PFSK-1 (cell line): ENCODE data around the gene TMEM270.

Source experiments
- POLR2AphosphoS5 ChIP-seq: IDR thresholded peaks from 2 replicates; pipeline ENCODE4 v1.6.1; 2012; ENCODE audit warnings: low read depth, mild to moderate bottlenecking, control low read depth, low read length, moderate library complexity
- REST ChIP-seq, 2 experiments: IDR thresholded peaks; 2 replicates each; pipeline versions ENCODE4 v1.6.1 to v1.8.0; 2011 to 2012; ENCODE audit warnings: low read depth in 2 of 2, low read length in 2 of 2, control low read depth in 1 of 2, inconsistent platforms in 1 of 2, mild to moderate bottlenecking in 1 of 2, moderate library complexity in 1 of 2; ENCODE audit not compliant: insufficient read depth in 1 of 2
- SIN3A ChIP-seq: IDR thresholded peaks from 2 replicates; pipeline ENCODE4 v1.6.1; 2012; ENCODE audit warnings: mild to moderate bottlenecking, low read length, moderate library complexity, borderline replicate concordance; ENCODE audit not compliant: insufficient read depth
- TAF1 ChIP-seq: IDR thresholded peaks from 2 replicates; pipeline ENCODE4 v1.6.1; 2012; ENCODE audit warnings: low read length, control low read depth, borderline replicate concordance; ENCODE audit not compliant: insufficient read depth

DNA sequence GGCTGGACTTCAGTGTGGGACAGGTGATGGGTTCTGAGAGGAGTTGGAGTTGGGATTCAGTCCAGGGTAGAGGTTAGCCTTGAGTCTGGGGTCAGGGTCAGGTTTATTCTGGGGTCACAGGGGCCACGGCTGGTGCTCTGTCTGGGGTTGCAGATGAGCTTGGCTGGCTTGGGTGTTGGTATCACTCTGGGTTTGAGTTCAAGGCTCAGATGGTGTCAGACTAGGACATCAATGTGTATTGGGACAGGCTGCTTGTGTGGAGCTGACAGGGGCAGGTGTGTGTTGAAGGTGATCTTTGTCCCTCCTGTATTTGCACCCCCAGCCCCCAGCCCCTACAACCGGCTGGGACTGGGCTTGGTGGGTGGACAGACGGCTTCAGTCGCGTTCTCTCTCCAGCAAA is 26.8 kb downstream of the TMEM270 start:
- TF ChIP-seq POLR2AphosphoS5 (no peak), REST (IDR thresholded peaks at IDR 0.05; ENCODE audit: insufficient read depth in 1 of 2, low read depth in 2 of 2, low read length in 2 of 2) (no peak), TAF1 (no peak), SIN3A (no peak)
